GM18907 (cell line): ENCODE results near the gene SLF2.
A peak's percentile ranks its signal among the peaks of the same experiment; 100 is the strongest.

Source experiments
- ATAC-seq: cut with Tn5 transposase; IDR thresholded peaks from one replicate; pipeline ENCODE4 v1.9.1; 2021; ENCODE audit warnings: mild to moderate bottlenecking, moderate library complexity; ENCODE audit not compliant: unreplicated experiment

SLF2 gene

GRCh38 chr10:100979791-100980272 is 67.1 kb downstream of the SLF2 start:
- ATAC-seq, result no peak

- no peak for ATAC-seq
These were observed 67.5 kb downstream of the SLF2 start for GRCh38 chr10:100980311-100980710.

- no peak for ATAC-seq
These were observed 67.9 kb downstream of the SLF2 start for GRCh38 chr10:100980711-100981110.

GRCh38 chr10:100981178-100981772 is 68.5 kb downstream of the SLF2 start:
- no peak for ATAC-seq

- ATAC-seq, result no peak
These were observed 70.4 kb downstream of the SLF2 start for GRCh38 chr10:100982916-100983830.

- no peak for ATAC-seq
These were observed 71.3 kb downstream of the SLF2 start for GRCh38 chr10:100983868-100984671.

- no peak for ATAC-seq
These were observed 72.0 kb downstream of the SLF2 start for GRCh38 chr10:100984672-100985177.

GRCh38 chr10:100985336-100985735 is 72.6 kb downstream of the SLF2 start:
- ATAC-seq, result no peak

GRCh38 chr10:100986623-100986951 is 73.8 kb downstream of the SLF2 start:
- peak; percentile 3 for ATAC-seq

GRCh38 chr10:100986952-100987684 is 74.4 kb downstream of the SLF2 start, which contains the start of the genes MRPL43 and TWNK:
Gene MRPL43, minus strand, starts transcription at chr10:100987497. Its CDS starts 54 bp downstream, at chr10:100987443.
Gene TWNK, plus strand, starts transcription at chr10:100987543. Its CDS starts 668 bp downstream, at chr10:100988211.
- ATAC-seq, result peak; percentile 77

- ATAC-seq, result peak; percentile 16
These were observed 74.9 kb downstream of the SLF2 start for GRCh38 chr10:100987685-100988049.

- no peak for ATAC-seq
These were observed 75.4 kb downstream of the SLF2 start for GRCh38 chr10:100988166-100988565.

- ATAC-seq, result no peak
These were observed 76.3 kb downstream of the SLF2 start for GRCh38 chr10:100989088-100989487.

- ATAC-seq, result no peak
These were observed 81.4 kb downstream of the SLF2 start for GRCh38 chr10:100993986-100994708.

GRCh38 chr10:100995181-100995580 is 82.4 kb downstream of the SLF2 start:
- no peak for ATAC-seq

- peak; percentile 19 for ATAC-seq
These were observed 84.1 kb downstream of the SLF2 start for GRCh38 chr10:100996678-100997359.

GRCh38 chr10:100997360-100998182 is 84.8 kb downstream of the SLF2 start:
- peak; percentile 35 for ATAC-seq
